ENCODE results near the gene ELOA. TPM values are rescaled to one million over a fixed set of nuclear protein-coding genes. Genes with fewer than 3 reads are reported as not detected.

The ELOA gene
- total RNA-seq, 2 experiments from 2014 or later = 28.1 to 33.0 TPM

GRCh38 chr1:23701996-23702395 is 41.3 kb upstream of the ELOA start:
- Histone ChIP-seq H3K4me3 (ENCODE audit: low read length) (no peak overlapping the region), H3K9me3 (ENCODE audit: control insufficient read depth in 1 of 2, insufficient read depth in 1 of 2, low read length in 2 of 2) (no peaks in the 10 kb centered on the region), H3K4me1 (ENCODE audit: insufficient read depth, low read length) (no peaks in the 10 kb centered on the region), H3K27ac (ENCODE audit: low read depth in 1 of 2, low read length in 2 of 2) (no peak overlapping the region), H3K36me3 (ENCODE audit: insufficient read depth, low read length) (peaks cover 57% of the 10 kb centered on the region), H3K27me3 (ENCODE audit: control insufficient read depth in 1 of 2, insufficient read depth in 2 of 2, low read length in 2 of 2) (no peaks in the 10 kb centered on the region)
- Mint-ChIP-seq H3K27me3 (no peaks in the 10 kb centered on the region), H3K9me3 (no peaks in the 10 kb centered on the region), H3K27ac (no peak overlapping the region), H3K4me3 (no peak overlapping the region), H3K36me3 (ENCODE audit: low read depth) (peaks cover 58% of the 10 kb centered on the region), H3K4me1 (ENCODE audit: low read depth) (peaks cover 20% of the 10 kb centered on the region)
- CTCF ChIA-PET = interaction anchor here (1.0 kb wide), 1 partner anchor 10 kb away, joined by 3 read pairs; the partner anchor contains the start of gene RPL11
- POLR2A ChIA-PET = interaction anchor here (1.2 kb wide), 1 partner anchor 10 kb away, joined by 4 read pairs; the partner anchor contains the start of gene RPL11
- TF ChIP-seq CTCF (IDR thresholded peaks at IDR 0.05) = no peak
- intact Hi-C loops (cut with DNase I, micrococcal nuclease) = no loop called here
- DNase-seq = no peak
- ATAC-seq (ENCODE audit: poor library complexity) = no peak

GRCh38 chr1:23704834-23705495 is 38.3 kb upstream of the ELOA start:
- no peak overlapping the region for H3K27ac Mint-ChIP-seq
- H3K9me3 Mint-ChIP-seq = no peaks in the 10 kb centered on the region
- CTCF ChIA-PET = no interaction called here

GRCh38 chr1:23709229-23709628 is 34.0 kb upstream of the ELOA start:
- intact Hi-C loops (cut with DNase I, micrococcal nuclease) = no loop called here
- DNase-seq (no peak), ATAC-seq (ENCODE audit: poor library complexity) (no peak)
- H3K4me1 Mint-ChIP-seq (ENCODE audit: low read depth) = no peaks in the 10 kb centered on the region
- no peaks in the 10 kb centered on the region for H3K27me3 Mint-ChIP-seq
- Histone ChIP-seq H3K4me1 (ENCODE audit: insufficient read depth, low read length) (no peaks in the 10 kb centered on the region), H3K4me3 (ENCODE audit: low read length) (no peak overlapping the region), H3K9me3 (ENCODE audit: control insufficient read depth in 1 of 2, insufficient read depth in 1 of 2, low read length in 2 of 2) (no peaks in the 10 kb centered on the region), H3K27ac (ENCODE audit: low read depth in 1 of 2, low read length in 2 of 2) (no peak overlapping the region), H3K36me3 (ENCODE audit: insufficient read depth, low read length) (peaks cover 13% of the 10 kb centered on the region), H3K27me3 (ENCODE audit: control insufficient read depth in 1 of 2, insufficient read depth in 2 of 2, low read length in 2 of 2) (no peaks in the 10 kb centered on the region)
- ChIA-PET CTCF (no interaction called here), POLR2A (no interaction called here)
- no peak for TF ChIP-seq CTCF (IDR thresholded peaks at IDR 0.05)
- H3K27ac Mint-ChIP-seq = no peak overlapping the region
- H3K36me3 Mint-ChIP-seq (ENCODE audit: low read depth) = no peaks in the 10 kb centered on the region
- H3K4me3 Mint-ChIP-seq = no peak overlapping the region
- H3K9me3 Mint-ChIP-seq = no peaks in the 10 kb centered on the region

More at GRCh38 chr1:23704834-23705495, 38.3 kb upstream of the ELOA start:
- peaks cover 28% of the 10 kb centered on the region for H3K36me3 Mint-ChIP-seq (ENCODE audit: low read depth)
- no peaks in the 10 kb centered on the region for H3K4me1 ChIP-seq (ENCODE audit: insufficient read depth, low read length)
- intact Hi-C loops (cut with DNase I, micrococcal nuclease) = no loop called here
- DNase-seq (no peak), ATAC-seq (ENCODE audit: poor library complexity) (no peak)
- H3K27me3 Mint-ChIP-seq = no peaks in the 10 kb centered on the region
- no peak for TF ChIP-seq CTCF (IDR thresholded peaks at IDR 0.05)
- H3K9me3 ChIP-seq (ENCODE audit: control insufficient read depth in 1 of 2, insufficient read depth in 1 of 2, low read length in 2 of 2) = no peaks in the 10 kb centered on the region
- H3K4me3 ChIP-seq (ENCODE audit: low read length) = no peak overlapping the region
- H3K27me3 ChIP-seq (ENCODE audit: control insufficient read depth in 1 of 2, insufficient read depth in 2 of 2, low read length in 2 of 2) = no peaks in the 10 kb centered on the region
- H3K4me3 Mint-ChIP-seq = no peak overlapping the region
- POLR2A ChIA-PET = interaction anchor here (1.0 to 1.1 kb wide), 2 partner anchors 13 to 38 kb away, joined by 3 read pairs; partner anchors contain the start of genes ELOA and RPL11
- no peak overlapping the region for H3K27ac ChIP-seq (ENCODE audit: low read depth in 1 of 2, low read length in 2 of 2)
- peaks cover 29% of the 10 kb centered on the region for H3K36me3 ChIP-seq (ENCODE audit: insufficient read depth, low read length)
- no peaks in the 10 kb centered on the region for H3K4me1 Mint-ChIP-seq (ENCODE audit: low read depth)
